Memory B cell (primary cell): ENCODE results near the gene KIF2A.

Experiments
- ATAC-seq: fragments of 150-1000 bp; cut with Tn5 transposase; 2 replicates; pipeline ENCODE4 v1.10.0; 2021; ENCODE audit warnings: low read depth, mild to moderate bottlenecking, moderate library complexity
- DNase-seq, 2 donors: peaks; one replicate each; pipeline ENCODE4 v3.0.0; 2022; ENCODE audit warnings: low spot score in 2 of 2
- H3K27ac Mint-ChIP-seq: one replicate; pipeline ENCODE4 v1.8.0; 2022; ENCODE audit warnings: mild to moderate bottlenecking, moderate library complexity, mixed read lengths
- H3K27me3 Mint-ChIP-seq: one replicate; pipeline ENCODE4 v1.8.0; 2022; ENCODE audit warnings: mixed read lengths
- H3K36me3 Mint-ChIP-seq: one replicate; pipeline ENCODE4 v1.8.0; 2022; ENCODE audit warnings: mild to moderate bottlenecking, mixed read lengths
- H3K4me1 Mint-ChIP-seq: one replicate; pipeline ENCODE4 v1.8.0; 2022; ENCODE audit warnings: mixed read lengths
- H3K4me3 Mint-ChIP-seq: one replicate; pipeline ENCODE4 v1.8.0; 2022; ENCODE audit warnings: mild to moderate bottlenecking, moderate library complexity, mixed read lengths
- H3K9me3 Mint-ChIP-seq: one replicate; pipeline ENCODE4 v1.8.0; 2022; ENCODE audit warnings: mixed read lengths

KIF2A gene

GRCh38 chr5:62306323-62306895, 403 bp downstream of the KIF2A start:
- DNase-seq: no peak
- Mint-ChIP-seq H3K4me3 (peak overlapping the region; percentile 94), H3K4me1 (peaks cover 34% of the 10 kb centered on the region)

DNA sequence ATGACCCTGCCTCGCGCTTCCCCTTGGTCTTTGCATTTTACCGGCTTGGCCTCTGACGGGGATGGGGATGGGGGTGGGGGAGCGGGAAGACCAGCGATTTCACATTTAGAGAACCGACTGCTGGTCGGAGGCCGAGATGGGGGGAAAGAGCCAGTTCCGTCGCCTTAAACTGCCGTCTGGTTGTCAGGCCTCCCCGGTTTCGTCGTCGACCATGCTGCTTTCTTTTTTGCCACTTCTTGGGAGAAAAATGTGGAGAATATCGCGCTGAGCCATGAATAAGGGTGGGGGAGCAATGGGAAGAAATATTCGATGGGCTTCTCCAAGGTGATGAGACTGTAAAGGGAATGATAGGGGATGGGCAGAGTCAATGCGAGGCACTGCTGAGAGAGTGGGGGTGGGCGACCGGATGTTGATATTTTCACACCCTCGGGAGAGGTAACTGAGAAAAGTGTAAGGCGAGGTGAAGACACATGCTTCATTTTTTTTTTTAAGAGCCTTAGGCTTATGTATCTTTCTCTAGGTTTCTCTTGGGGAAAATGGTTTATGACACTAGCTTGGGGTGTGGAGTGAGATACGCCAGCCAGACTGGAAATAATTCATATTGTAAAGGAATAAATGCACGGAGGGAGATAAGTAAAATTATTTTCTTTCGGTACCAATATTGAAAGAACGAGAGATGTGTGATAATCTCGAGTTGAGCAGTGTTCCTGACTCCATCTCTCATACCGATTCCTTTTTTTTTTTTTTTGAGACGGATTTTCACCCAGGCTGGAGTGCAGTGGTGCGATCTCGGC, 1.1 kb downstream of the KIF2A start:
- Mint-ChIP-seq H3K9me3 (no peaks in the 10 kb centered on the region), H3K4me3 (peak overlapping the region; percentile 94), H3K27ac (peak overlapping the region; percentile 96), H3K27me3 (no peaks in the 10 kb centered on the region), H3K4me1 (peaks cover 39% of the 10 kb centered on the region), H3K36me3 (peaks cover 3% of the 10 kb centered on the region)
- DNase-seq (peak; percentile 12 to 49), ATAC-seq (no peak)

More at GRCh38 chr5:62306323-62306895, 403 bp downstream of the KIF2A start:
- Mint-ChIP-seq H3K27me3 (no peaks in the 10 kb centered on the region), H3K9me3 (no peaks in the 10 kb centered on the region), H3K27ac (peak overlapping the region; percentile 96), H3K36me3 (peaks cover 3% of the 10 kb centered on the region)
- peak; percentile 22 for ATAC-seq

GRCh38 chr5:62308439-62308838, 2.4 kb downstream of the KIF2A start:
- H3K36me3 Mint-ChIP-seq: peaks cover 3% of the 10 kb centered on the region
- no peak overlapping the region for H3K27ac Mint-ChIP-seq
- no peaks in the 10 kb centered on the region for H3K9me3 Mint-ChIP-seq
- H3K4me1 Mint-ChIP-seq: peaks cover 40% of the 10 kb centered on the region
- H3K27me3 Mint-ChIP-seq: no peaks in the 10 kb centered on the region
- peak overlapping the region; percentile 94 for H3K4me3 Mint-ChIP-seq
- ATAC-seq (no peak), DNase-seq (no peak)

DNA sequence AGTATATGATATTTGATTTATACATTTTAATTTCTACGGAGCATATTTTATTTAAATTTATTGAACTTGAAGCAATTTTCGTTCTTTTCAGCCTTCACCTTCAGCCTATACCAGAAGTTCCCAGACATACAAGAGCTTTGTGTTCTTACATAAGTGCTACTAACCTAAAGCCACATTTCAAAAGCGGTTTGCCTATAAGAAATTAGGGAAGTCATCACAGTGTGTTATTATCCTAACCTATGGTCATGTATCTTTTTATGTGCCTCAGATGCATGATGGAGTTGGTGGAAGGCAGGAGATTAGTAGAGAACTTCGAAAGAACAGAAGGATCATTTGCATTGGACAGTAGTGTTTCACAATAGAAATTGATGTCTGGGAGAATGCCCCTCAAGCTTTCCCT, 3.1 kb downstream of the KIF2A start:
- Mint-ChIP-seq H3K27me3 (no peaks in the 10 kb centered on the region), H3K36me3 (peaks cover 3% of the 10 kb centered on the region), H3K4me1 (peaks cover 40% of the 10 kb centered on the region), H3K9me3 (no peaks in the 10 kb centered on the region), H3K27ac (no peak overlapping the region), H3K4me3 (no peak overlapping the region)
- ATAC-seq: no peak
- no peak for DNase-seq

- Mint-ChIP-seq H3K27me3 (no peaks in the 10 kb centered on the region), H3K4me1 (peaks cover 41% of the 10 kb centered on the region), H3K4me3 (no peak overlapping the region), H3K36me3 (peaks cover 4% of the 10 kb centered on the region), H3K9me3 (no peaks in the 10 kb centered on the region), H3K27ac (no peak overlapping the region)
- no peak for DNase-seq
- no peak for ATAC-seq
Measured at GRCh38 chr5:62310426-62311143, 4.6 kb downstream of the KIF2A start.

GRCh38 chr5:62312036-62312435, 6.0 kb downstream of the KIF2A start:
- ATAC-seq (no peak), DNase-seq (no peak)
- Mint-ChIP-seq H3K9me3 (no peaks in the 10 kb centered on the region), H3K4me1 (peaks cover 44% of the 10 kb centered on the region), H3K27ac (no peak overlapping the region), H3K27me3 (no peaks in the 10 kb centered on the region), H3K4me3 (no peak overlapping the region), H3K36me3 (peaks cover 7% of the 10 kb centered on the region)

DNA sequence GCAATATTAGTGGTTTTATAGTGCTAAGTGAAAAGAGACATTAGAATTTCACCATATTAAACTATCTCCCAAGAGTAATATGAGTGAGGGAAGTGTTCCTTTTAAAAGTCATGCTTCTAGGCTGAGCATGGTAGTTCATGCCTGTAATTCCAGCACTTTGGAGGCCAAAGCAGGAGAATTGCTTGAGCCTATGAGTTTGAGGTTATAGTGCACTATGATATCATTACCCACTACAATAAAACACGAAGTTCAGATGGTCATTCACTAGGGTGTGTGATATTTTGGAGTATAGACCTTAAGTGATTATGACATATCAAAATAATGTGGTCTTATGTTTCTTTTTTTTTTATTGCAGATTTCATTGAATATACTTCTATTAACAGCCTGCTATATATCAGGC, 6.7 kb downstream of the KIF2A start:
- Mint-ChIP-seq H3K4me3 (no peak overlapping the region), H3K36me3 (peaks cover 7% of the 10 kb centered on the region), H3K27ac (no peak overlapping the region), H3K4me1 (peaks cover 41% of the 10 kb centered on the region), H3K27me3 (no peaks in the 10 kb centered on the region), H3K9me3 (no peaks in the 10 kb centered on the region)
- ATAC-seq: no peak
- no peak for DNase-seq

- H3K4me3 Mint-ChIP-seq: no peak overlapping the region
Measured at GRCh38 chr5:62314213-62314830, 8.3 kb downstream of the KIF2A start.

GRCh38 chr5:62315376-62316175, 9.6 kb downstream of the KIF2A start:
- Mint-ChIP-seq H3K27me3 (no peaks in the 10 kb centered on the region), H3K36me3 (peaks cover 9% of the 10 kb centered on the region), H3K9me3 (no peaks in the 10 kb centered on the region), H3K4me1 (peaks cover 38% of the 10 kb centered on the region), H3K4me3 (no peak overlapping the region), H3K27ac (peak overlapping the region; percentile 2)
- DNase-seq (no peak), ATAC-seq (no peak)

More at GRCh38 chr5:62314213-62314830, 8.3 kb downstream of the KIF2A start:
- DNase-seq (no peak), ATAC-seq (no peak)
- Mint-ChIP-seq H3K27me3 (no peaks in the 10 kb centered on the region), H3K27ac (no peak overlapping the region), H3K9me3 (no peaks in the 10 kb centered on the region), H3K4me1 (peaks cover 40% of the 10 kb centered on the region), H3K36me3 (peaks cover 9% of the 10 kb centered on the region)

DNA sequence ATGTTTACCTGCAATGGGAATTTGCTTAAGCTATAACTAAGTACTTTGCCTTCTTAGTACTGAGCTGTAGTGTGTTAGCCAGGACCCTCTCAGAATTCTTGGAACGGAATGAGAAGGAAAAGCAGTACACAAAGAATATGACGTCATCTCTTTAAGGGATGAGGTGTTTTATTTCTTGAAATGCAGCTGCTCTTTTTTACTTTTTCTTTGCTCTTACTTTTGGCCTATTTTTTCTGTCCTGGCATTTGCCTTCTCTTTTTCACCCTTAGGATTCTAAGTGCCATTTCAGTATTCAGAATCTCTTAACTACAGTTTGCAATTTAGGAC, 10.1 kb downstream of the KIF2A start:
- DNase-seq: no peak
- Mint-ChIP-seq H3K4me3 (no peak overlapping the region), H3K27ac (no peak overlapping the region), H3K4me1 (peaks cover 38% of the 10 kb centered on the region), H3K27me3 (no peaks in the 10 kb centered on the region), H3K36me3 (peaks cover 9% of the 10 kb centered on the region), H3K9me3 (no peaks in the 10 kb centered on the region)
- no peak for ATAC-seq

- ATAC-seq: no peak
- peaks cover 33% of the 10 kb centered on the region for H3K4me1 Mint-ChIP-seq
Measured at GRCh38 chr5:62317810-62318209, 11.8 kb downstream of the KIF2A start.

GRCh38 chr5:62322484-62322883, 16.5 kb downstream of the KIF2A start:
- H3K4me1 Mint-ChIP-seq: peaks cover 51% of the 10 kb centered on the region

More at GRCh38 chr5:62317810-62318209, 11.8 kb downstream of the KIF2A start:
- no peak for DNase-seq
- Mint-ChIP-seq H3K27me3 (no peaks in the 10 kb centered on the region), H3K36me3 (peaks cover 16% of the 10 kb centered on the region), H3K9me3 (no peaks in the 10 kb centered on the region), H3K4me3 (no peak overlapping the region), H3K27ac (no peak overlapping the region)

DNA sequence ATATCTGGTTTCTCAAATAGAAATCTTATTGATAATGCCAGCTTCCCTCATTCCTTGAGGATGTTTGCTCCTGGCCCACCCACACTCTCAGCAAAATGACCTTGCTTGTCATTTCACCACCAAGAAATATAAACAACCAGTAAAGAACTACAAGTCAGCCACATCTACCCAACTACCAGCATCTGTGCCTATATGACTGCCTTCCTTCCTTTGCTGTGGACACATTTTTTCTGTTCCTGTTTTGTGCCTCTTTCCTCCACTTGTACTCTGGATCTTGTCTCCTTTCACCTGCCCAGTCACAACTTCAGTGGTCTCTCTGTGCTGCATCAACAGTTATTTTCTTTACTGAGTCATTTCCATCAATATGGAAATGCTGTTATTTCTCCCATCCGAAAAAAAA, 20.3 kb downstream of the KIF2A start:
- no peak for DNase-seq
- Mint-ChIP-seq H3K4me1 (peaks cover 41% of the 10 kb centered on the region), H3K27me3 (no peaks in the 10 kb centered on the region), H3K4me3 (no peak overlapping the region), H3K9me3 (no peaks in the 10 kb centered on the region), H3K27ac (peak overlapping the region; percentile 30), H3K36me3 (peaks cover 7% of the 10 kb centered on the region)
- no peak for ATAC-seq

More at GRCh38 chr5:62322484-62322883, 16.5 kb downstream of the KIF2A start:
- Mint-ChIP-seq H3K27me3 (no peaks in the 10 kb centered on the region), H3K4me3 (no peak overlapping the region), H3K9me3 (no peaks in the 10 kb centered on the region), H3K36me3 (peaks cover 12% of the 10 kb centered on the region), H3K27ac (no peak overlapping the region)
- ATAC-seq: no peak
- no peak for DNase-seq
